Ovary (tissue), 9 donors: ENCODE data around the gene SLC7A6OS. TPM values are rescaled to one million over a fixed set of nuclear protein-coding genes. Genes with fewer than 3 reads are reported as not detected.

Source experiments
- DNase-seq, 5 donors: peaks; one replicate each; pipeline ENCODE4 v3.0.0-alpha.2; 2019 to 2020
- H3K27ac ChIP-seq, 2 donors: fragments of 200-600 bp; one replicate each; pipeline versions ENCODE4 v1.5.1 to v1.8.0; 2019 to 2022
- H3K27me3 ChIP-seq: fragments of 200-600 bp; one replicate; pipeline ENCODE4 v1.8.0; 2022
- H3K36me3 ChIP-seq: fragments of 200-600 bp; sonication (generic); one replicate; pipeline ENCODE4 v1.5.1; 2019
- H3K4me1 ChIP-seq: one replicate; pipeline ENCODE4 v1.8.1; 2013; ENCODE audit warnings: mild to moderate bottlenecking, moderate library complexity; ENCODE audit not compliant: insufficient read depth
- H3K4me3 ChIP-seq: fragments of 200-600 bp; sonication (generic); one replicate; pipeline ENCODE4 v1.5.1; 2017
- H3K9me3 ChIP-seq, 2 donors: fragments of 200-600 bp in 1 of 2; sonication (generic) in 1 of 2; one replicate each; pipeline versions ENCODE4 v1.5.1 to v1.8.1; 2013 to 2019; ENCODE audit warnings: mild to moderate bottlenecking in 1 of 2, moderate library complexity in 1 of 2
- CTCF ChIP-seq, 3 donors: fragments of 450-650 bp in 2 of 3; fragments of 200-600 bp in 1 of 3; IDR thresholded peaks; one replicate each; pipeline versions ENCODE4 v1.5.1 to v1.8.0; 2016 to 2022; ENCODE audit warnings: antibody characterized with exemption in 3 of 3, mild to moderate bottlenecking in 1 of 3
- EP300 ChIP-seq: sonication (generic); formaldehyde crosslinking; IDR thresholded peaks from one replicate; pipeline ENCODE4 v1.6.1; 2017; ENCODE audit warnings: antibody characterized with exemption
- POLR2A ChIP-seq: fragments of 450-650 bp; IDR thresholded peaks from one replicate; pipeline ENCODE4 v1.6.1; 2017; ENCODE audit warnings: antibody characterized with exemption, mild to moderate bottlenecking, moderate library complexity
- WGBS, 3 donors: extraction: QIAGEN DNeasy Blood & Tissue Kit in 1 of 3; methylation state at CpG; one replicate each; pipeline versions ENCODE4 v1.1.5 to v1.1.7; 2013 to 2017; 5-methylcytosine and 5-hydroxymethylcytosine counted together
- intact Hi-C, 4 donors: fragments of 100-400 bp; cut with DNase I; formaldehyde crosslinking; loops; one replicate each; pipeline versions ENCODE4 v1.11.0 to v1.15.1; 2022 to 2023
- polyA plus RNA-seq, 2 donors: library from polyadenylated mRNA; stranded (reverse); fragments of 200-250 nt in 1 of 2; fragments of 350-450 nt in 1 of 2; fragmentation: Illumina TruSeq in 1 of 2; extraction: RNeasy Lipid Tissue Mini Kit (QIAGEN cat#74804) in 1 of 2; gene quantifications; one replicate each; pipeline ENCODE4 v1.2.3, GENCODE V29; 2013 to 2014
- total RNA-seq, 7 donors: library from RNA; depleted of rRNA in 2 of 7; stranded (reverse); fragments of >200 nt in 2 of 7; fragmentation: NEBNext Ultra II Directional in 3 of 7; extraction: Animal tissue kit (Norgen Biotek cat#: 25700) in 3 of 7; gene quantifications; one replicate each; pipeline versions ENCODE4 v1.1.0 to v1.2.4, GENCODE V29; 2016 to 2023
- donor health status: DM: no; HTN: no; CAD: no; lungs with moderate emphysema.
- donor health status: DM: no; HTN: no; CAD: no.
- donor health status: Bipolar disorder and iron deficiency.
- donor health status: DM: yes; HTN: yes; CAD: no.
- donor health status: DM: no; HTN: no; CAD: no.
- donor health status: DM: yes; HTN: yes; CAD: no.

SLC7A6OS gene
- total and polyA plus RNA-seq, 9 donors: 8.7 to 20.7 (median 17.6) TPM

DNA sequence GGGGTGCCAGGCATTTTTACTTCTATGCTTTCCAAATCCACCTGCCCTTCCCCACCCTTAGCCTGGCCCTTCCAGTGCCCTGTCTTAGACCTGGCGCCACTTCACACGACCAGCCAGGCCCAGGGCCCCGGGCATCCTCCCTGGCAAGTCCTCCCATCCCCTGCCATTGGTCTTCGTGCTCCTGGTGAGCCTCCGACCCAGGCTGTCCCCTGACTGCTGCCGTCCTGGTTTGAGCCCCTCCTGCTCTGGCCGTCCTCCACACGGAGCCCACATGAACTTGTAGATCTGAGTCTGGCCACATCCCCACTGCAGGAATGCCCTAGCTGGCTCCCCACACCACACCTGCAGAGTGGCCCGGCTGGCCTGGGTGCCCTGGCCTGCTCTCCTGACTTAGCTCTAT, 44.1 kb upstream of the SLC7A6OS start:
- Histone ChIP-seq H3K36me3 (peaks cover 5% of the 10 kb centered on the region), H3K27ac (no peak overlapping the region), H3K27me3 (no peaks in the 10 kb centered on the region), H3K4me3 (no peak overlapping the region), H3K9me3 (no peaks in the 10 kb centered on the region), H3K4me1 (no peaks in the 10 kb centered on the region)
- 89 to 91% (median 90%) methylated on average over 9 of the region's 9 CpGs for WGBS, 3 donors
- no peak for DNase-seq
- intact Hi-C loops: no loop called here
- TF ChIP-seq POLR2A: no peak
- TF ChIP-seq EP300: no peak
- no peak for TF ChIP-seq CTCF (IDR thresholded peaks at IDR 0.05)

DNA sequence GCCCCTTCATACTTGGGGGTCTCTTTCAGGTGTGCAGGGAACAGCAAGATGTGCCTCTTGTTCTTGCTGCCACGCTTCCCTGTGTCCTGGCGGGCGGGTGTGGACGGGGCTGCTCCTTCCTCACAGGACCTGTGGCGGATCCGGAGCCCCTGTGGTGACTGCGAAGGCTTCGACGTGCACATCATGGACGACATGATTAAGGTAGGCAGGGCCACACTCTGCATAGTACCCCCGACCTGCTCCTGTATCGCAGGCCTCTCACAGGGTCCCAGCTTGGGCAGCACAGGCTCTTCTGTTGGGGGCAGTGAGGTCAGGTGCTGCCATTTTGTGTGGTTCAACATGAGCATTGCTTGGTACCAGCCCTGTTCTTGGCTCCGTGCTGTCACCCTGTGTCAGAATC, 42.6 kb upstream of the SLC7A6OS start:
- no peak overlapping the region for H3K27ac ChIP-seq
- H3K4me1 ChIP-seq: no peaks in the 10 kb centered on the region
- no peaks in the 10 kb centered on the region for H3K9me3 ChIP-seq
- TF ChIP-seq EP300 (no peak), POLR2A (no peak), CTCF (IDR thresholded peaks at IDR 0.05) (no peak)
- intact Hi-C loops: no loop called here
- peaks cover 5% of the 10 kb centered on the region for H3K36me3 ChIP-seq
- 84 to 95% (median 85%) methylated on average over 13 of the region's 13 CpGs for WGBS, 3 donors
- no peaks in the 10 kb centered on the region for H3K27me3 ChIP-seq
- DNase-seq: peak in 1 of 5 donors; percentile 11
- H3K4me3 ChIP-seq: no peak overlapping the region

DNA sequence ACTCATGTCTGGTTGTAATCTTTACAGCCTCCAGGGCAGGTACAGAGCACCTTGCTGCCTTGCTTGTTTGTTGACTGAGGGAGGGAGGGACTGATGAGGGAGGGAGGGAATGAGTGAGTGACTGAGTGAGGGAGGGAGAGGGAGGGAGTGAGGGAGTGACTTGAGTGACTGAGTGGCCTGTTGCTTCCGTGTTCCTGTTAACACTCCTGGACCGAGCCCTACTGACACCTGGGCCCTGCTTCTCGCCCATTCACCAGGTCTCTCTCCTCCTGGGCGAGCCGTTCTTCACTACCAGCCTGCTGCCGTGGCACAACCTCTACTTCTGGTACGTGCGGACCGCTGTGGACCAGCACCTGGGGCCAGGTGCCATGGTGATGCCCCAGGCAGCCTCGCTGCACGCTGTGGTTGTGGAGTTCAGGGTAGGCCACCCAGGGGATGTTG, 41.3 kb upstream of the SLC7A6OS start:
- Histone ChIP-seq H3K36me3 (peaks cover 5% of the 10 kb centered on the region), H3K4me1 (no peaks in the 10 kb centered on the region), H3K27me3 (no peaks in the 10 kb centered on the region), H3K4me3 (no peak overlapping the region), H3K27ac (no peak overlapping the region), H3K9me3 (no peaks in the 10 kb centered on the region)
- DNase-seq: peak in 1 of 5 donors; percentile 13
- TF ChIP-seq CTCF (IDR thresholded peaks at IDR 0.05) (no peak), POLR2A (no peak), EP300 (no peak)
- intact Hi-C loops: no loop called here
- WGBS, 3 donors: 85 to 92% (median 89%) methylated on average over 11 of the region's 11 CpGs

DNA sequence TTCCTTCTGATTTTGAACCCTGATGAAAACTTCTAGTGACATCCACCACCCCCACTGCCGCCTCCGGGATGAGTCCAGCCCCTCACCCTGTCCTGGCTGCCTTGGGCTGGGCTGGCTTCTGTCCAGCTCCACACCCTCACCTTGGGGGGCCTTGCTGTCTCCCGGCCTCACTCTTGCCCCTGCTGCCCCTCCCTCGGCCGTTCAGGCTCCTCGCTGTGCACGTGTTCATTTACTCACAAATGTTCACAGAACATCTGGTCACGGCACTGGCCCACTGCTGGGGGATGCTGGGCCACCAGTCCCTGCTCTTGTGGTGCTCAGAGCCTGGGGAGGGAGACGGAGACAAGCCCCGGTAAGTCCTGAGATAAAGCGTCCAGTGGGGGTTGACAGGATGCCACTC, 40.7 kb upstream of the SLC7A6OS start:
- intact Hi-C loops: no loop called here
- no peak for TF ChIP-seq POLR2A
- no peak for TF ChIP-seq CTCF (IDR thresholded peaks at IDR 0.05)
- no peak for TF ChIP-seq EP300
- peak in 1 of 5 donors; percentile 18 for DNase-seq
- H3K36me3 ChIP-seq: peaks cover 5% of the 10 kb centered on the region
- no peak overlapping the region for H3K4me3 ChIP-seq
- WGBS, 3 donors: 76 to 84% (median 81%) methylated on average over 11 of the region's 11 CpGs
- no peaks in the 10 kb centered on the region for H3K27me3 ChIP-seq
- no peaks in the 10 kb centered on the region for H3K9me3 ChIP-seq
- no peaks in the 10 kb centered on the region for H3K4me1 ChIP-seq
- no peak overlapping the region for H3K27ac ChIP-seq
